Measurements from ENCODE around the gene HLA-DRB5.
"Not testable (repeated sequence)": the region's sequence is repeated elsewhere in the genome, so short reads cannot be mapped to it uniquely, and the experiment has no call there.

Gene HLA-DRB5

DNA sequence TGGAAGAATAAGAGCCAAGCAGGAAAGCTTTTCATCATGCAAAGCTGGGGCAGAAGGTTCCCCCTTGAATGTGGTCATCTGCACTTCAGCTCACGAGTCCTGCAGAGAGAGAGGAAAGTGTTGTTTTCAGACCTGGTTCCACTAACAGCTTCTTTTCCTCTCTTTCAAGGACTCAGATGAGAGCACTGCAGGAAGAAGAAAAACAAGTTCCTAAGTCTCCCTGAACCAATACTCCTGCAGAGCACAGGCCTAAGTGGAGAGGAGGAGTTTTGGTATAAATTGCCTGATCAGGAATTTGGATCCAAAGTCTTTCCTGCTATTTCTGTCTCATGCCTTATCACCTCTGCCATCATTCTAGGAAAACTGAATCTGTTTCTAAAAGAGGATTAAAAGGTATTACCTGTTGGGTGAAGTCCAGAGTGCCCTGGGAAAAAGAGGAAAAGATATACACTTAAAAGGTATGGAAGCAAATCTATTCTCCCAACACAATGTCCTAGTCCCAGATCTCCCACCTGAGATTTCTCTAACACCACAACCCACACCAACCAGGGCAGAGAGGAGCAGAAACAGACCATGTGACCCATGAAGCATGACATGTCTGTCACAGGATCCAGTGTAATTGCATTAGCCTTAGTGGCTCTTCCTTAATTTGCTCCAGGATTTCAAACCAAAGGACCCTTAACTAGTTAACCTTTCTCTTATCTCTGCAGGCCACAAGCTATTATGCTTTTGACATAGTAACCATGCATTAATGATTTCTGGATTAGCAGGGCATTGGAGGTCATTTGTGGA lies 12.2 kb downstream of the HLA-DRB5 start:
- DNase-seq (ENCODE audit: low spot score), result no peak

DNA sequence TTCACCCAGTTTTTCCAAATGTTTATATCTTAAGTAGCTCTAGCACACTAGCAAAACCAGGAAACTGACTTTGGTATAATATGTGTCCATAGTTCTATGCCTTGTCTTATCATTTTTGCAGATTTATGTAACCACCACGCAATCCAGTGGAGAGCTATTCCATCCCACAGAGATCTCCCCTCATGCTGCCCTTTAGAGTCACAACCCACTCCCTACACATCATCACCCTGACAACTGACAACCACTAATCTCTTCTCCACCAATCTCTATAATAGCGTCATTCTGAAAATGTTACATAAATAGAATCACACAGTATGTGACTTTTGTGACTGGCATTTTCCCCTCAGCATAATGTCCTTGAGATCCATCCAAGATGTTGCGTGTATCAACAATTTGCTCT lies 29.1 kb downstream of the HLA-DRB5 start:
- no peak for DNase-seq (ENCODE audit: low spot score)

GRCh38 chr6:32492351-32492750 lies 37.7 kb downstream of the HLA-DRB5 start:
- DNase-seq (ENCODE audit: low spot score), result no peak

DNA sequence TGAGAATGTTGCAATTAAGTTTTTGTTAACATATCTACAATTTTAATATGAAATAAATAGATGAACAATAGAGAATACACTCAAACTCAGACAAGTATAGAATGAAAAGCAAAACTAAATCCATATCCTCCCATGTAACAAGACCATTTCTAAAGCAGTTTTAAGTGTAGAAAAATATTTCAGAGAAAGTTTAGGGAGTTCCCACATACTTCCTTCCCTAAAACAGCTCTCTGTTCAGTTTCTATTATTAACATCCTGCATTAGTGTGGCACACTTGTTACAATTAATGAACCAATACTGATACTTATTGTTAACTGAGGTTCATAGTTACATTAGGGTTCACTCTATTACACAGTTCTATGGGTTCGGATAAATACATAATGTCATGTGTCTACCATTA lies 38.4 kb downstream of the HLA-DRB5 start:
- DNase-seq (ENCODE audit: low spot score), result no peak

GRCh38 chr6:32488083-32488482 lies 42.0 kb downstream of the HLA-DRB5 start:
- no peak for DNase-seq (ENCODE audit: low spot score)

- DNase-seq (ENCODE audit: low spot score), result no peak
Measured at GRCh38 chr6:32484614-32484998, 45.5 kb downstream of the HLA-DRB5 start.

- no peak for DNase-seq (ENCODE audit: low spot score)
Measured at GRCh38 chr6:32483968-32484613, 46.0 kb downstream of the HLA-DRB5 start.

- no peak for DNase-seq (ENCODE audit: low spot score)
Measured at GRCh38 chr6:32475392-32476206, 54.5 kb downstream of the HLA-DRB5 start.

- DNase-seq (ENCODE audit: low spot score), result peak; percentile 50
Measured at GRCh38 chr6:32473376-32474348, 56.4 kb downstream of the HLA-DRB5 start.

GRCh38 chr6:32472781-32473375 lies 57.2 kb downstream of the HLA-DRB5 start:
- peak; percentile 15 for DNase-seq (ENCODE audit: low spot score)

DNA sequence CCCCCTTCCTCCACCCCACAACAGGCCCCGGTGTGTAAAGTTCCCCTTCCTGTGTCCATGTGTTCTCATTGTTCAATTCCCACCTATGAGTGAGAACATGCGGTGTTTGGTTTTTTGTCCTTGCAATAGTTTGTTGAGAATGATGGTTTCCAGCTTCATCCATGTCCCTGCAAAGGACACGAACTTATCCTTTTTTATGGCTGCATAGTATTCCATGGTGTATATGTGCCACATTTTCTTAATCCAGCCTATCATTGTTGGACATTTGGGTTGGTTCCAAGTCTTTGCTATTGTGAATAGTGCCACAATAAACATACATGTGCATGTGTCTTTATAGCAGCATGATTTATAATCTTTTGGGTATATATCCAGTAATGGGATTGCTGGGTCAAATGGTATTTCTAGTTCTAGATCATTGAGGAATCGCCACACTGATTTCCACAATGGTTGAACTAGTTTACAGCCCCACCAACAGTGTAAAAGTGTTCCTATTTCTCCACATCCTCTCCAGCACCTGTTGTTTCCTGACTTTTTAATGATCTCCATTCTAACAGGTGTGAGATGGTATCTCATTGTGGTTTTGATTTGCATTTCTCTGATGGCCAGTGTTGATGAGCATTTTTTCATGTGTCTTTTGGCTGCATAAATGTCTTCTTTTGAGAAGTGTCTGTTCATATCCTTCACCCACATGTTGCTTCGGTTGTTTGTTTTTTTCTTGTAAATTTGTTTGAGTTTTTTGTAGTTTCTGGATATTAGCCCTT lies 62.2 kb downstream of the HLA-DRB5 start:
- not testable (repeated sequence) for DNase-seq (ENCODE audit: low spot score)

Measured in pons (tissue), 1 donor.